Measurements from ENCODE around the gene CRYBG1. TPM values are rescaled to one million over a fixed set of nuclear protein-coding genes. Genes with fewer than 3 reads are reported as not detected.
A peak's percentile ranks its signal among the peaks of the same experiment; 100 is the strongest.

Gene CRYBG1
- total and polyA plus RNA-seq, 2 of the 4 experiments (the other 2 are of a cell fraction) = 0.38 to 1.1 TPM

GRCh38 chr6:106533054-106533453 is 172.5 kb downstream of the CRYBG1 start:
- no TSS peak for BruUV-seq (replicated peaks)
- H3K23ac ChIP-seq (ENCODE audit: low read depth, low read length) = no peak overlapping the region; the same call in 1 of the 2 replicates
- H2BK120ac ChIP-seq (ENCODE audit: low read depth, low read length) = no peak overlapping the region; the same call in 1 of the 2 replicates
- in situ Hi-C loops (cut with MboI; ENCODE audit: low sequenced_read_pairs) = no loop called here
- H2AFZ ChIP-seq (replicated peaks; ENCODE audit: low read length, poor library complexity) = no peak overlapping the region
- H3K9me3 ChIP-seq (ENCODE audit: control insufficient read depth, insufficient read depth, low read length) = no peaks in the 10 kb centered on the region
- H2BK5ac ChIP-seq (ENCODE audit: low read depth, low read length, poor library complexity, severe bottlenecking) = peak overlapping the region; percentile 17
- H3K18ac ChIP-seq (ENCODE audit: low read depth, low read length) = no peak overlapping the region
- POLR2A ChIA-PET (ENCODE audit: unreplicated experiment) = no interaction called here
- H4K5ac ChIP-seq (ENCODE audit: low read depth, low read length) = no peak overlapping the region
- H3K9ac ChIP-seq (ENCODE audit: low read depth, low read length) = no peak overlapping the region
- DNase-seq = no peak
- intact Hi-C loops (cut with micrococcal nuclease) = no loop called here
- H3K14ac ChIP-seq (replicated peaks; ENCODE audit: low read depth, low read length) = no peak overlapping the region
- H4K8ac ChIP-seq (ENCODE audit: low read depth in 2 of 2, low read length in 2 of 2) = peak overlapping the region in 1 of 2 experiments; percentile 58; a peak in 1 of 4 replicates
- no peaks in the 10 kb centered on the region for H3K36me3 ChIP-seq (ENCODE audit: control insufficient read depth, insufficient read depth, low read length)
- H3K4ac ChIP-seq (ENCODE audit: low read depth, low read length) = peak overlapping the region; percentile 50; the same call in 1 of the 2 replicates
- no peak overlapping the region for H2AK9ac ChIP-seq (replicated peaks; ENCODE audit: low read depth, low read length, poor library complexity)
- peak overlapping the region; percentile 82; the same call in 1 of the 2 replicates for H2BK20ac ChIP-seq (ENCODE audit: low read depth, low read length)
- H3K27ac ChIP-seq (ENCODE audit: insufficient read depth, low read length) = no peak overlapping the region
- no peak for ATAC-seq (ENCODE audit: low read depth)
- dilution Hi-C loops (cut with HindIII; ENCODE audit: low sequenced_read_pairs, unreplicated experiment) = no loop called here
- no peak overlapping the region for H3K4me2 ChIP-seq (ENCODE audit: low read depth, low read length)
- no peaks in the 10 kb centered on the region for H3K79me1 ChIP-seq (ENCODE audit: low read depth in 1 of 2, low read length in 2 of 2)
- peak overlapping the region; percentile 61 for H2AK5ac ChIP-seq (ENCODE audit: low read depth, low read length)
- no peaks in the 10 kb centered on the region for H4K20me1 ChIP-seq (ENCODE audit: insufficient read depth, low read length)
- H3K27me3 ChIP-seq (ENCODE audit: control insufficient read depth, insufficient read depth, low read length) = no peaks in the 10 kb centered on the region
- no peak overlapping the region for H3K4me3 ChIP-seq (ENCODE audit: insufficient read depth, low read depth, low read length)
- 0 out of 2 replicates have a peak, but pooled peaks cover 2% of the 10 kb centered on the region for H3K9me1 ChIP-seq (ENCODE audit: insufficient read depth, low read length)
- H2BK15ac ChIP-seq (ENCODE audit: low read depth, low read length) = 0 out of 3 replicates have a peak overlapping the region, but pooled peaks have one; percentile 80
- TF ChIP-seq FOS (IDR thresholded peaks at IDR 0.05; ENCODE audit: low read depth, low read length) = no peak
- no peak for TF ChIP-seq MAZ (IDR thresholded peaks at IDR 0.05; ENCODE audit: borderline replicate concordance, low read depth, low read length)
- TF ChIP-seq RFX5 (IDR thresholded peaks at IDR 0.05; ENCODE audit: low read depth, low read length) = no peak
- TF ChIP-seq BHLHE40 (IDR thresholded peaks at IDR 0.05; ENCODE audit: low read depth, low read length) = no peak
- TF ChIP-seq CHD1 (IDR thresholded peaks at IDR 0.05; ENCODE audit: low read depth, low read length) = no peak
- no peak for TF ChIP-seq USF2 (IDR thresholded peaks at IDR 0.05; ENCODE audit: low read depth, low read length)
- TF ChIP-seq, protein P1, sequence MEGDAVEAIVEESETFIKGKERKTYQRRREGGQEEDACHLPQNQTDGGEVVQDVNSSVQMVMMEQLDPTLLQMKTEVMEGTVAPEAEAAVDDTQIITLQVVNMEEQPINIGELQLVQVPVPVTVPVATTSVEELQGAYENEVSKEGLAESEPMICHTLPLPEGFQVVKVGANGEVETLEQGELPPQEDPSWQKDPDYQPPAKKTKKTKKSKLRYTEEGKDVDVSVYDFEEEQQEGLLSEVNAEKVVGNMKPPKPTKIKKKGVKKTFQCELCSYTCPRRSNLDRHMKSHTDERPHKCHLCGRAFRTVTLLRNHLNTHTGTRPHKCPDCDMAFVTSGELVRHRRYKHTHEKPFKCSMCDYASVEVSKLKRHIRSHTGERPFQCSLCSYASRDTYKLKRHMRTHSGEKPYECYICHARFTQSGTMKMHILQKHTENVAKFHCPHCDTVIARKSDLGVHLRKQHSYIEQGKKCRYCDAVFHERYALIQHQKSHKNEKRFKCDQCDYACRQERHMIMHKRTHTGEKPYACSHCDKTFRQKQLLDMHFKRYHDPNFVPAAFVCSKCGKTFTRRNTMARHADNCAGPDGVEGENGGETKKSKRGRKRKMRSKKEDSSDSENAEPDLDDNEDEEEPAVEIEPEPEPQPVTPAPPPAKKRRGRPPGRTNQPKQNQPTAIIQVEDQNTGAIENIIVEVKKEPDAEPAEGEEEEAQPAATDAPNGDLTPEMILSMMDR (conservative IDR thresholded peaks at IDR 0.05; ENCODE audit: low read depth, low read length) = no peak
- no CpG with 5 or more reads among the region's 5 CpGs for WGBS, 2 experiments (ENCODE audit: extremely low coverage in 2 of 2, insufficient read length in 1 of 2)
- H3K4me1 ChIP-seq (ENCODE audit: control insufficient read depth, insufficient read depth, low read length) = peaks cover 3% of the 10 kb centered on the region
- peak overlapping the region; percentile 56; the same call in 1 of the 2 replicates for H4K91ac ChIP-seq (ENCODE audit: insufficient read depth, low read depth, low read length)
- CTCF ChIA-PET = no interaction called here
- no peak overlapping the region for H3K56ac ChIP-seq (ENCODE audit: extremely low read depth, insufficient read depth, low read length)

All from IMR-90 (cell line).